ENCODE data around the gene AP5B1.
A peak's percentile ranks its signal among the peaks of the same experiment; 100 is the strongest.

The AP5B1 gene

DNA sequence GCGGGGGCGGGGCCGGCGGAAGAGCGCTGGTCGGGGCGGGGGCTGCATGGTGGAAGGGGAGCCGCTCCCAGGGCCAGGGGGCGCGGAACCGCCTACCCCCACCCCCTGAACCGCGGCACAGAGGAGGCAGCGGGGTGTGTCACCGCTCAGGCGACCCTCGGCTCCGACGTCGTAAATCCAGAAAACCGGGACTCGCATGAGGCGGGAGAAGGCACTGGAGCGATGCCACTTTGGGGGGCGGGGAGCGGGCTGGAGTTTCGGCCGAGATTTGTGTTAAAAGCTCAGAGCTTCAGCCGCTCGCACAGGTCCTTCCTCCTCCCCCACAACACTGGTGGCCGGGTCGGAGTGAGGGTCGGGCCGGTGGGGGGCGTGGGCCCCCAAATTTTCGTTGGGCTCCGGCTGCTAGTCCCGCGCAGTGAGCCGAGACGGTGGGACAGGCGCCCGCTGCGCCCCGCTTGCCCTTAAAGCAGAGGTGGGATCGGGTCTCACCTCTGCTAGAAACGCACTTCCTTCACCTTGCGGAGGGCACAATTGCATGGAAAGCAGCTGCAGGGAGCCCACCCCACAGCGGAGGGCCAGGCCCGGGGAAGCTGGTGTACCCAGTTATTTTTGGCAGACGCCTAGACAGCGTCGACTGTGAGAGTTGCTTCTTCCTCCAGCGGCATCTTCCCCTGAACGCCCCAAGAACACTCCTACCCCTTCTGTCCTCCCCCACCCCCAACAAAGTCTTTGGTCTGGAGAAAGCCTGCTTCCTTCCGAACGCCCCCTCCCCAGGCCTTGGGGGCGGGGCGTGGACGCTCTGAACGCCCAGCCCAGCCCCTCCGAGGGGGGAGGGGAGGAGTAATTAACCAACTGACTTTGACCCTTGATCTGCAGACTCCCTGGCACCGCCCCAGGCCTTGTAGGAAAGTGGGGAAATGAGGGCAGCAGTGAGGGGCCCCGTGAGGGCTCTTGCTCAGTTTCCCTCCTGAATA lies 7.2 kb upstream of the AP5B1 start:
- H3K27ac ChIP-seq = peak overlapping the region; percentile 90
- TF ChIP-seq, protein P1, sequence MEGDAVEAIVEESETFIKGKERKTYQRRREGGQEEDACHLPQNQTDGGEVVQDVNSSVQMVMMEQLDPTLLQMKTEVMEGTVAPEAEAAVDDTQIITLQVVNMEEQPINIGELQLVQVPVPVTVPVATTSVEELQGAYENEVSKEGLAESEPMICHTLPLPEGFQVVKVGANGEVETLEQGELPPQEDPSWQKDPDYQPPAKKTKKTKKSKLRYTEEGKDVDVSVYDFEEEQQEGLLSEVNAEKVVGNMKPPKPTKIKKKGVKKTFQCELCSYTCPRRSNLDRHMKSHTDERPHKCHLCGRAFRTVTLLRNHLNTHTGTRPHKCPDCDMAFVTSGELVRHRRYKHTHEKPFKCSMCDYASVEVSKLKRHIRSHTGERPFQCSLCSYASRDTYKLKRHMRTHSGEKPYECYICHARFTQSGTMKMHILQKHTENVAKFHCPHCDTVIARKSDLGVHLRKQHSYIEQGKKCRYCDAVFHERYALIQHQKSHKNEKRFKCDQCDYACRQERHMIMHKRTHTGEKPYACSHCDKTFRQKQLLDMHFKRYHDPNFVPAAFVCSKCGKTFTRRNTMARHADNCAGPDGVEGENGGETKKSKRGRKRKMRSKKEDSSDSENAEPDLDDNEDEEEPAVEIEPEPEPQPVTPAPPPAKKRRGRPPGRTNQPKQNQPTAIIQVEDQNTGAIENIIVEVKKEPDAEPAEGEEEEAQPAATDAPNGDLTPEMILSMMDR (conservative IDR thresholded peaks at IDR 0.05) = no peak

DNA sequence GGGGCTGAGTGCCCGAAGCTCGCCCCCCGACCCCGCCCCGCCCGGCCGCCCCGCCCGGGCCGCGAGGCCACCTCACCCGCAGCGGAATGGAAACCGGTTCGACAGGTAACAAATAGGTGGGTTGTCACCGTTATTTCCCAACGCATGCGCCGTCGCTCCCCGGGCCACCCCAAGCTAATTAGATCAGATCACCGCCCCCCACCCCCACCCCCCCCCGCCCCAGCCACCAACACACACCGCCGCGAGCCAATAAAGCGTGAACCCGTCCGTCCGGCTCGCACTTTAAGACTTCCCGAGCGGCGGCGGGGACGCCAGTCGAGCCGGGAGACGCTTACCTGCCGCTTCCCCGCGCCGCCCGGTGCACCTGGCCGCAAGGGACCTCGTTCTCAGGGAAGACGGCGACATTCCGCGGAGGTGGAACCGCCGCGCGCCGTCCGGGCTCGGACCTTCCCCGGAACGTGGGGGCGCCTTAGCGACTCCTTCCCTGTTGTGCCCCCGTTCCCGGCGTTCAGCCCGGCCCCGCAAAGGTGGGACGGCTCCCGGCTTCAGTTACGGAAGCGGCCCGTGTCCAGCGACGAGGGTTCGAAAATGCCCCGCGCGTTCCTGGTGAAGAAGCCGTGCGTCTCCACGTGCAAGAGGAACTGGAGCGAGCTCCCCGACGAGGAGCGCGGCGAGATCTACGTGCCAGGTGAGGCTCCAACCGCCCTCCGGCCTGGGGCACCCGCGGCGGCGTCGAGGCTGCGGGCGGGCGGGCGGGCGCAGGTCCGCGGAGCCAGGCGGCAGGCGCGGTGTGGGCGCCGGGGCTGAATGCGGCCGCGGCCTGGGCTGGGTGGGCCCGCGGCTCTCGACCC lies 6.2 kb upstream of the AP5B1 start, which contains the start of gene OVOL1:
OVOL1 (plus strand) TSS at position 278 of the 851 bp plus-strand sequence; CDS start at position 589, 311 bp downstream.
- H3K27ac ChIP-seq = peak within 1 kb of the TSS; percentile 90
- TF ChIP-seq, protein P1 (conservative IDR thresholded peaks at IDR 0.05) = no peak

DNA sequence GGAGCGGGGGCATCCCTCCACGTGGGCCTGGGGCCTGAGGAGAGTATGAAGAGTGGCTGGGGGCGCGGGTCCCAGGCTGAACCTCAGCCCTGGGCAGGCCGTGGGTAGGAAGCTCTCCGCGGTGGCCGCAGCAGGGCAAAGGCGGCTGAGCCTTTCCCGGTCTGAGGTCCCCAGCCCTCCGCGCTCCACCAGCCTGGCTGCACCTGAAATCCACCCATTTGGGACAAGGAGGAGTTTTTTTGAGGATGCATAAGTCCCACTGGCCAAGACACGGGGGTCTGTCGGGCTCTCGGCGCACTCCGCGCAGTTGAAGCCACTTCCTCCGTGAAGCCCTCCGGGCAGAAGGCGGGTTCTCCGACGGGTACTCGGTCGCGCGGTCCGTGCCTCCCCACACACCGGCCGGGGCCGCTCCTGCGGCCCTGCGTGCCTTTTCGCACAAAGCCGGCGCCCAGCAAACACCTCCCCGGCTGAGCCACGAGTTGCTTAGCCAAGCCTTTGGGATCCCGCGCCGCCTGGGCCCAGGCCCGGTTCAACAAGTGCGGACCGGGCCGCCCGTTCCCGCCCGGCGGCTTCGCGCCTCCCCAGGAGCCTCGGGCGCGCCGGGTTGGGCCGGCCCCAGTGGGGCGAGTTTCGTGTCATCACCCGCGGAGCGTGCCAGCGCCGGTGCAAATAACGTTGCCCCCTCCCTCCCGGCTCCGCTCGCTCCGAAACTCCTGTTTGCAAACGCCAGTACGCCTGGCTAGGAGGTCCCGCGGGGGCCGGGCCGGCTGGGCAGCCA lies 5.4 kb upstream of the AP5B1 start:
- peak overlapping the region; percentile 90 for H3K27ac ChIP-seq
- TF ChIP-seq, protein P1 (conservative IDR thresholded peaks at IDR 0.05) = no peak

DNA sequence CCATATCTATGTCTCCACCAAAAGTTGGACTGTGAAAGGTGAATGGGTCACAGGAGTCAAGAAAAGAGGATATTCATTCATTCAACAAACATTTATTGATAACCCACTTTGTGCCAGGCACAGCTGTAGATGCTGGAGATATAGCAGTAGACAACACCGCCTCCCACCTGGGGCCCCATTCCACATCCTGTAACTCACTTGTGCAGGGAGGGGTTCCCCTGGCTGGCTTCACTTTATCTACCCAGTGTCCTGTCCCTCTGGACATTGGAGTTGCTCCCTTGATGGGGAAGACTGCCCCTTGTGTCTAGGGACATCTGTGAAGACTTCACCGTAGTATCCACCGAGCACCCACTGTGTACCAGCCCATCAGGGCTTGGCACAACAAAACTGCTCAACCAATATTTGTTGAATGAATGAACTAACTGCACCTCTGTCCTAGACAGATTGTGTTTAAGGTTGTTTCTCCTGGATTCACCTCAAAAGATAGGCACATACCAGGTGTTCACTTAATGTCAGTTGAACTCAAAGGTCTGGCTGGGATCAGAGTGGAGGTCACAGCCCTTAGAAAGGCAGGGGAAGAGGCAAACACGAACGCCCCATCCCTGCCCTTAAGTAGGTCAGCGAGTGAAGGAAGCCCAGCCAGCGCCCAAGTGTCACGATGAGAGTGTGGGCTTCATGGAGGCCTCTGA lies 4.7 kb upstream of the AP5B1 start:
- peak overlapping the region; percentile 90 for H3K27ac ChIP-seq
- TF ChIP-seq, protein P1 (conservative IDR thresholded peaks at IDR 0.05) = no peak

DNA sequence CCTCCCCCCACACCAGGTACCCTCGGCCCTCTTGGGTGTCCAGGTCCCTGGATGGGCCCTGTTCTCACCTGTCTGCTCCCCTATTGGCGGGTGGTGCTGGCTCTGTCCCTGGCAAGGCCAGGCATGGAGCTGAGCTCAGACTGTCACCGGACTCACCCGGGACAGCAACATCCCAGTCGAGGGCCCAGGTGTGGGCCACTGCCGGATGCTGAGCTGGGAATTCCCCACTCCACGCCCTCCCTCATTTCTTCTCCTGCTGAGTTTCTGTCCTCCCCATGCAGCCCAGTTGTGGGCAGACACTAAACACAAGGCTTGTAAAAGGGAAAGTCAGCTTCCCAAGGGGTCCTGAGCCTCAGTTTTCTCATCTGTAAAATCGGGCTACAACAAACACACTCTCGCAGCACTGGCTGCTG lies 2.0 kb upstream of the AP5B1 start:
- TF ChIP-seq, protein P1 (conservative IDR thresholded peaks at IDR 0.05) = no peak
- no peak overlapping the region; the same call in 1 of the 2 replicates for H3K27ac ChIP-seq

DNA sequence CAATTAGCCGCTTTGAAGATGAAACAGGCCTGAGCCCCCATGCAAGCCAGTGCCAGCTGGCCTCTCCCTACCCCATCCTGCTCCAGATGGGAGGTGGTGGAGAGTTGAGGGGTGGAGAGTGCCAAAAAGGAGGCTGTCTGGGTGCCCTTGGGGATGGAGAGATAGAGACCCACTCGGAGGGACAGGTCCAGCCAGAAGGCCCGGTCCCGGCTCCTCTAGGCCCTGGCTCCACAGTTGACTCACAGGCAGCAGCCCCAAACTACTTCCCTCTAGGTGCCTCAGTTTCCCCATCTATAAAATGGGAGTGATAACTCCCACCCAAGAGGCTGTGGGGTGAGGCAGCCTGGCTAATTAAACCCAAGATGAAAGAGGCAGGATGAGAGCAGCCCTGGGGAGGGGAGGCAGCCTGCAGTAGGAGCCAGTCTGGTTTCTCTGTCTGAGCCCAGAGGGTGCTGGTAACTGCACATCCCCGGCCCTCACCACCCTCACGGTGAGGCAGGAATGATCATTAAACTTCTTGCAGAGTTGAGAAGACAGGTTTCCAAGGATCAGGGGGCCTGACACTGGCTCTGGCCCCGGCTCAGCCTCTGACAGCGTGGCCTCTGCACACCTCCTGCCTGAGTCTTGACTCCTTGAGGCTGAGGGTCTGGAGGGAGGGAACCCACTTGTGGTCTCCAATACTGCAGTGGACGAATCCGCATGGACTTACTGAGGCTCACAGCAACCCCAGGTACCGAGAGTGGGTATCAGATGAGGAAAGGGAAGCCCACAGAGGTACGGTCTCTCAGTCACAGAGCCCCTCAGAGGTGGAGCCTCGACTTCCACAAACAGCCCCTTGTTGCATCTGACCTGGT lies 1.4 kb upstream of the AP5B1 start:
- TF ChIP-seq, protein P1 (conservative IDR thresholded peaks at IDR 0.05) = no peak
- peak overlapping the region; percentile 92 for H3K27ac ChIP-seq
